ENCODE measurements around the gene RIBC1.

- TF ChIP-seq, protein P1, sequence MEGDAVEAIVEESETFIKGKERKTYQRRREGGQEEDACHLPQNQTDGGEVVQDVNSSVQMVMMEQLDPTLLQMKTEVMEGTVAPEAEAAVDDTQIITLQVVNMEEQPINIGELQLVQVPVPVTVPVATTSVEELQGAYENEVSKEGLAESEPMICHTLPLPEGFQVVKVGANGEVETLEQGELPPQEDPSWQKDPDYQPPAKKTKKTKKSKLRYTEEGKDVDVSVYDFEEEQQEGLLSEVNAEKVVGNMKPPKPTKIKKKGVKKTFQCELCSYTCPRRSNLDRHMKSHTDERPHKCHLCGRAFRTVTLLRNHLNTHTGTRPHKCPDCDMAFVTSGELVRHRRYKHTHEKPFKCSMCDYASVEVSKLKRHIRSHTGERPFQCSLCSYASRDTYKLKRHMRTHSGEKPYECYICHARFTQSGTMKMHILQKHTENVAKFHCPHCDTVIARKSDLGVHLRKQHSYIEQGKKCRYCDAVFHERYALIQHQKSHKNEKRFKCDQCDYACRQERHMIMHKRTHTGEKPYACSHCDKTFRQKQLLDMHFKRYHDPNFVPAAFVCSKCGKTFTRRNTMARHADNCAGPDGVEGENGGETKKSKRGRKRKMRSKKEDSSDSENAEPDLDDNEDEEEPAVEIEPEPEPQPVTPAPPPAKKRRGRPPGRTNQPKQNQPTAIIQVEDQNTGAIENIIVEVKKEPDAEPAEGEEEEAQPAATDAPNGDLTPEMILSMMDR (IDR thresholded peaks at IDR 0.05): no peak
- TF ChIP-seq POLR2A (IDR thresholded peaks at IDR 0.05): no peak
Observed at GRCh38 chrX:53449632-53450031, 27.0 kb downstream of the RIBC1 start.

All from lower leg skin (tissue), 3 donors.